ENCODE data around the gene FAM174C.

The FAM174C gene

GRCh38 chr19:1275260-1275975 is at the start of gene FAM174C:
TSS of gene FAM174C (plus strand) at chr19:1275530. CDS start at chr19:1275550, 20 bp downstream.
- peak; percentile 87 for DNase-seq

GRCh38 chr19:1226227-1226518 is 49.2 kb upstream of the FAM174C start:
- DNase-seq: no peak

DNA sequence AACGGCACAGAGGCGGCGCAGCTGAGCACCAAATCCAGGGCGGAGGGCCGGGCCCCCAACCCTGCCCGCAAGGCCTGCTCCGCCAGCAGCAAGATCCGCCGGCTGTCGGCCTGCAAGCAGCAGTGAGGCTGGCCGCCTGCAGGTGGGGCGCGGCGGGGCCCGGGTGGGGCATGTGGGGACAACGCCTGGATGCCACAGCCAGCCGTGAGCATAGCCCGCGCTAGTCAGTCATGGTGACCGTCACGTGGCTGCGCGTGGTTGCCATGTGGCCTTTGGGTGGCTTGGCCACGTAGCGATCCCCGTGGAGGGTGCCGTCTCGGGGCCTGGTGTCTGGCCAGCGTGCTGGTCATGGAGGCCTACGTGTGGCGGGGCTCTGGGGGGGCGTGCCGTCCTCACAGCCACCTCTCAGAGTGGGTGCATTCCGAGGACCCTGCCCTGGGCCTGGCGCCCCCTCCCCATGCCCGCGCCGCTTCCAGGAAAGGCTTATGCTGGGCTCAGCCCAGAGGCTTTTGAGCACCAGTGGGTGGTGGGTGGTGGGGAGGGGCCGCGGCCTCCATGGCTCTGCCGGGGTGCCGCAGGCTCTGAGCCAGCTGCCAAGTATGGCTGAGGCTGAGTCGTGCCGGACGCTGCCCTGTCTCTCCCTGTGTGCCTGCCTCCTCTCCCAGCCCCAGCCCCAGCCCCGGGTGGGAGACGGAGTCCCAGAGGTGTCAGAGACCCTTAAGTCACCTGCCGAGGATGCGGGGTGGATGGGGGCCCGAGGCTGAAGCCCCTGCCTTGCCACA is 48.6 kb upstream of the FAM174C start:
- DNase-seq: no peak

GRCh38 chr19:1227304-1228054 is 47.9 kb upstream of the FAM174C start:
- no peak for DNase-seq

DNA sequence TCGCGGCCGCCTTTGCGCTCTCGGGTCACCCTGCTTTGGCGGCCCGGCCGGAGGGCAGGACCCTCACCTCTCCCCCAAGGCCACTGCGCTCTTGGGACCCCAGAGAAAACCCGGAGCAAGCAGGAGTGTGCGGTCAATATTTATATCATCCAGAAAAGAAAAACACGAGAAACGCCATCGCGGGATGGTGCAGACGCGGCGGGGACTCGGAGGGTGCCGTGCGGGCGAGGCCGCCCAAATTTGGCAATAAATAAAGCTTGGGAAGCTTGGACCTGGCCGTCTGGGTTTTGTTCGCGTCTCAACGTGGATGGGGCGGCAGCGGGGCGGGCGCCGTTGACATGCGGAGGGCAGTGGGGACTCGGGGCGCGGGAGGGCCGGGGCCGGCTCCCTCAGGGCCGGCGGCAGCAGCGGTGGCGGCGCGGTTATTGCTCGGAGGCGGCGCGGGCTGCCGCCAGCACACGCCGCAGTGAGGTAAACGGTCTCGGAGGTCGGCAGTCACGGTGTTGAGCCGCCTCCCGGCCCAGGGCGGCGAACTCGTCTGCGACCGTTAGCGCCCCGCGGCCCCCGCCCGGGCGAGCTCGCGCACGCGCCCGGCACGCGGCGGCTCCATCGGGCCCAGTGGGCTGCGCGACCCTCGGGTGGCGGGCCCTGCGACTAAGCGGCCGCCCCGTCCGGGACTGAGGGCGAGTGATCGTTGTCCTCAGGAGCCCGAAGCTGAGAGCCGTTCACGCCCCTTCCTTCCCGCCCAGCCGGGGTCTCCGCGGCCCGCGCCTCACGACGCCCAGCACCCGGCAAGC is 47.0 kb upstream of the FAM174C start:
- DNase-seq: no peak

GRCh38 chr19:1229056-1229923 is 46.0 kb upstream of the FAM174C start:
- no peak for DNase-seq

- DNase-seq: no peak
Observed at GRCh38 chr19:1229924-1230782, 45.2 kb upstream of the FAM174C start.

GRCh38 chr19:1230783-1231489 is 44.4 kb upstream of the FAM174C start:
- DNase-seq: no peak

- DNase-seq: no peak
Observed at GRCh38 chr19:1231729-1232637, 43.3 kb upstream of the FAM174C start.

DNA sequence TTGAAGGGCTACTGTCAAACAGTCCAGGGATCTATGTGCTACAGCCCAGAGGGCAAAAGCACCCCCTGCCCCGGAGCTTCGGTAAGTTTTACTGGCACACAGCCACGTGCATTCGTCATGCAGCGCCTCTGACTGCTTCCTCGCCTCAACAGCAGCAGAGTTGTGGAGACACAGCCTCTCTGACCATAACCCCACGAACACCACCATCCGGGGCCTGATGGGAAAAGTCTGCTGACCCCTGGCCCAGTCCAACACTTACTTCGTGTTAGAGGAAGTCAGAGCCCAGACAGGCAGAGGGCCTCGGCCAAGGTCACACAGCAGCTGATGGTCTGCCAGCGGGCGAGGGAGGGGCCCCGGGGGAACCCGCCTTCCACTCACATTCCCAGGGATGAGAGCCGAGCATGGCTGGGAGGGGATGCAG is 42.7 kb upstream of the FAM174C start:
- DNase-seq: no peak

DNA sequence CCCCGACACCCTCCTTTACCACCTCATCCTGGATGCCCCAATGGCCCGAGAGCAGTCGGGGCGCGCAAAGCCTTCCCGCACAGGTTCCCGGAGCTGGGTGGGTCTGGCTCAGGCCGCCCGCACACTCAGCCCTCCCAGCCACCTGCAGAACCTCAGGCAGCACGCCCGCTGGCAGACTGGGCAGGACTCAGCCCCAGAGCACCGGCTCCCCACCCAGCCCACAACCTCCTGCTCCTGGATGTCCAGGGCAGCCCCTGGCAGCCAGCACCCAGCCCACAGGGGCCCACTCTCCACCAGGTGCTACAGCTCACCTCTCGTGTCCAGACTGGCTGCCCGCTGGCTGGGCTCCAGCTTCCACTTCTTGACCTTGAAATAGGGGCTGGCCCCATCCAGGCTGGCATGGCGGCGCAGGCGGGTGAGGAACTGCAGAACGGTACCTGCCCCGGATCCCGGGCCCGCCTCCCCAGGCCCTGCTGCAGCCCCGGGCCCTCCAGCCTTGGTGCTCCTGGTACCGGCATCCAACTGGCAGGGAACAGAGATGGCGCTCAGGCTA is 42.1 kb upstream of the FAM174C start:
- DNase-seq: no peak

- no peak for DNase-seq
Observed at GRCh38 chr19:1234051-1234954, 41.0 kb upstream of the FAM174C start.

- no peak for DNase-seq
Observed at GRCh38 chr19:1234955-1235380, 40.4 kb upstream of the FAM174C start.

GRCh38 chr19:1235625-1236538 is 39.4 kb upstream of the FAM174C start:
- DNase-seq: no peak

DNA sequence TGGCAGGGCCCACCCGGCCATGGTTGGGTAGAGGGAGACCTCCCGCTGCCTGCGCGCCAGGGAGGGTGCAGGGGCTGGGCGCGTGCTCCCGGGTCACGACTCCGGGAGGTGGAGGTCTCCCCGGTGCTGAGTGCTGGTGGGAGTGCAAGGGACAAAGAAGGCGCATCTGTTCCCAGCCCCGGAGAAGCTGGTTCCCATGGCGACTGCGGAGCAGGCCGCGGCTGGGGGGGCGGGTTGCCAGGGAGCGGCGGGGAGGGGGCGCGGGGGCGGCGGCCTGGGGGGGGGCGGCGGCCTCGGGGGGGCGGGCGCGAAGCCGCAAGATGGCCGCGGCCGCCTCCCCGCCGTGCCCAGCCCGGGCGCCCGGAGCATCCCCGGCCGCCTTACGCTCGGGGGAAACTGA is 38.8 kb upstream of the FAM174C start:
- peak; percentile 29 for DNase-seq

DNA sequence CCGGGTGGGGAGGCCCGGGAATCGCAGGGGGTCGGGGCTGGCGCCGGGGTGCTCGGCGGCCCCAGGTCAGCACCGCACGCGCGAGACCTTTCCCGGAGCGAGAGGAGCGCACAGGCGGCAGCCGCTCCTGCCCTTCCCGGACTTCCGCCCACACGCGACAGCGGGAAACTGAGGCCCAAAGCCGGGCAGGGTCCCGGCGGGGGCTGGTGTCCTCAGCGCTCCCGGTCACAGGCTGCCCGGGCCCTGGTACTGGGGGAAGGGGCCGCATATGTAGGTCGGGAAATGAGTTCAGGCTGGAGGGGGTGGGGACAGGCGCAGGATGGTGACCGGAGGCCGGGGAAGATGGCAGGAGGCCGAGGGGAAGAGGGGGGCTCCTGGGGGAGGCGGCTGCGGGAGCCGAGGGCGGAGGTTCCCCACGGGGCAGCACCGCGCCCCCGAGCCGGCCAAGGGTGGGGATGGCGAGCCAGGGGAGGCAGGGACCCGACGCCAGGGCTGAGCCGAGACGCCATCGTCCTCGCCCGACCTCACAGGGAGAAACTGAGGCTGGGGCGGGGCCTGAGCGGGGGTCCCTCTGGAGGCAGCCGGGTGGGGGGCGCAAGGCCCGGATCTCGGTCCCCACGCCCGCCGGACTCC is 38.2 kb upstream of the FAM174C start:
- DNase-seq: no peak
